ENCODE data around the gene EVA1C. TPM values are rescaled to one million over a fixed set of nuclear protein-coding genes. Genes with fewer than 3 reads are reported as not detected.

Gene EVA1C
- total and polyA plus RNA-seq, 9 donors: 27.1 to 156 (median 48.8) TPM

GRCh38 chr21:32380940-32381339 lies 31.6 kb upstream of the EVA1C start:
- peak overlapping the region in 1 of 2 donors; percentile 42 for H3K27ac ChIP-seq
- H3K27me3 ChIP-seq: no peaks in the 10 kb centered on the region
- no peak overlapping the region for H3K4me3 ChIP-seq
- intact Hi-C loops (cut with DNase I): loop anchor here in 1 of 4 donors (10.0 kb wide), 1 partner anchor 86 kb away; the partner anchor contains the start of gene MRAP
- no peaks in the 10 kb centered on the region for H3K9me3 ChIP-seq
- 32 to 44% (median 40%) methylated on average over 4 of the region's 4 CpGs for WGBS, 3 donors
- no peaks in the 10 kb centered on the region for H3K36me3 ChIP-seq
- H3K4me1 ChIP-seq (ENCODE audit: insufficient read depth): peaks cover 2% of the 10 kb centered on the region
- TF ChIP-seq EP300 (IDR thresholded peaks at IDR 0.05) (no peak), POLR2A (IDR thresholded peaks at IDR 0.05) (no peak), CTCF (IDR thresholded peaks at IDR 0.05) (no peak)
- DNase-seq: peak in 2 of 5 donors; percentile 36 to 54

GRCh38 chr21:32381571-32381970 lies 30.9 kb upstream of the EVA1C start:
- intact Hi-C loops (cut with DNase I): loop anchor here in 1 of 4 donors (10.0 kb wide), 1 partner anchor 87 kb away; the partner anchor contains the start of gene MRAP
- no peaks in the 10 kb centered on the region for H3K27me3 ChIP-seq
- WGBS, 3 donors: 18 to 37% (median 33%) methylated on average over 6 of the region's 6 CpGs
- no peaks in the 10 kb centered on the region for H3K9me3 ChIP-seq
- DNase-seq: no peak
- peaks cover 6% of the 10 kb centered on the region for H3K4me1 ChIP-seq (ENCODE audit: insufficient read depth)
- H3K4me3 ChIP-seq: no peak overlapping the region
- peak overlapping the region; percentile 25 to 42 for H3K27ac ChIP-seq
- no peak for TF ChIP-seq EP300 (IDR thresholded peaks at IDR 0.05)
- no peak for TF ChIP-seq CTCF (IDR thresholded peaks at IDR 0.05)
- TF ChIP-seq POLR2A (IDR thresholded peaks at IDR 0.05): no peak
- H3K36me3 ChIP-seq: no peaks in the 10 kb centered on the region

GRCh38 chr21:32382108-32382644 lies 30.3 kb upstream of the EVA1C start:
- DNase-seq: no peak
- TF ChIP-seq CTCF (IDR thresholded peaks at IDR 0.05) (no peak), POLR2A (IDR thresholded peaks at IDR 0.05) (no peak), EP300 (IDR thresholded peaks at IDR 0.05) (no peak)

GRCh38 chr21:32383812-32384211 lies 28.7 kb upstream of the EVA1C start:
- Histone ChIP-seq H3K4me3 (no peak overlapping the region), H3K27ac (no peak overlapping the region), H3K36me3 (no peaks in the 10 kb centered on the region), H3K4me1 (ENCODE audit: insufficient read depth) (peaks cover 8% of the 10 kb centered on the region), H3K9me3 (no peaks in the 10 kb centered on the region), H3K27me3 (no peaks in the 10 kb centered on the region)
- no peak for DNase-seq
- 90 to 93% (median 91%) methylated on average over 6 of the region's 6 CpGs for WGBS, 3 donors
- intact Hi-C loops (cut with DNase I): loop anchor here in 1 of 4 donors (10.0 kb wide), 1 partner anchor 89 kb away; the partner anchor contains the start of gene MRAP
- no peak for TF ChIP-seq POLR2A (IDR thresholded peaks at IDR 0.05)
- no peak for TF ChIP-seq CTCF (IDR thresholded peaks at IDR 0.05)
- TF ChIP-seq EP300 (IDR thresholded peaks at IDR 0.05): no peak

More at GRCh38 chr21:32382108-32382644, 30.3 kb upstream of the EVA1C start:
- Histone ChIP-seq H3K27ac (peak overlapping the region in 1 of 2 donors; percentile 25), H3K27me3 (no peaks in the 10 kb centered on the region), H3K4me3 (no peak overlapping the region), H3K9me3 (no peaks in the 10 kb centered on the region), H3K4me1 (ENCODE audit: insufficient read depth) (peaks cover 8% of the 10 kb centered on the region), H3K36me3 (no peaks in the 10 kb centered on the region)
- intact Hi-C loops (cut with DNase I): loop anchor here in 1 of 4 donors (10.0 kb wide), 1 partner anchor 87 kb away; the partner anchor contains the start of gene MRAP
- WGBS, 3 donors: 40 to 55% (median 52%) methylated on average over 10 of the region's 10 CpGs

All from ovary (tissue), 9 donors.